Muscle of arm (tissue), 12 donors: Measurements from ENCODE around the gene PTPN1. TPM values are rescaled to one million over a fixed set of nuclear protein-coding genes. Genes with fewer than 3 reads are reported as not detected.
A peak's percentile ranks its signal among the peaks of the same experiment; 100 is the strongest.
"Not testable (repeated sequence)": the region's sequence is repeated elsewhere in the genome, so short reads cannot be mapped to it uniquely, and the experiment has no call there.

Experiments used
- DNase-seq: peaks from one replicate; pipeline ENCODE4 v3.0.0-alpha.2; 2013
- polyA plus RNA-seq, 12 donors: library from polyadenylated mRNA; unstranded; fragments of 120-200 nt; gene quantifications; one replicate each; pipeline ENCODE4 v1.2.1, GENCODE V29; 2013; ENCODE audit not compliant: insufficient read length in 12 of 12

The PTPN1 gene
- polyA plus RNA-seq, 12 donors, result 16.9 to 22.1 (median 18.5) TPM; not detected in 1

DNA sequence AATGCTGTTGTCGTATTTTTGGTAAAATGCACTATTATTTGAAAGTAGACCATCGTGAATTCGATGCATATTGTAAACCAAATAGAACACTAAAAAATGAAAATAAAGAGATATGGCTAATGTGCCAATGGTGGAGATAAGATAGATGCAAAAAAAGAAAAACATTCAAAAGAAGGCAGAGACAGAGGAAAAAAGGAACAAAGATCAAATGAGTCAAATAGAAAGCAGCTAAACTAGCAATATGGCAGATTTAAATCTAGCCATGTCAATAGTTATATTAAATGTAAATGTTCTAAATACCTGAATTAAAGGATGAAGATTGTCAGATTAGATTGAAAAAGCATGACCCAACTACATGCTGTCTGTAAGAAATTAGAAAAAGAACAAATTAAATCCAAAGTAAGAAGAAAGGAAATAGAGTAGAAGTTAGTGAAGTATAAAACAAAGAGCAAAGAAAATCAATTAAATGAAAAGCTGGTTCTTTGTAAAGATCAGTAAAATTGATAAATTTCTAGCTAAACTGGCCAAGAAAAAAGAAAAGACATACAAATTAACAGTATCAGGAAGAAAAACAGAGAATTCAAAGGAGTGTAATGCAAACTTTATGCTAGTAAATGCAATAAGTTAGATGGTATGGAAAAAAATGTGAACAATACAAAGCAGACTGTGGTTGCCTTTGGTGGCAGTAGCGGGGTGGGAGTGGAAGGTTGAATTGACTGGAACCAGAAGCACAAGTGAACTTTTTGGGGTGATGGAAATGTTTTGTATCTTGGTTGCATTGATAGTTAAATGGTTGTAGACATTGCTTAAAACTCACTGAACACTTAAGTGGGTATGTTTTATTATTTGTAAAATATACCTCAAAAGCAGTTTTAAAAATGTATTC lies 44.8 kb downstream of the PTPN1 start:
- DNase-seq, result no peak

DNA sequence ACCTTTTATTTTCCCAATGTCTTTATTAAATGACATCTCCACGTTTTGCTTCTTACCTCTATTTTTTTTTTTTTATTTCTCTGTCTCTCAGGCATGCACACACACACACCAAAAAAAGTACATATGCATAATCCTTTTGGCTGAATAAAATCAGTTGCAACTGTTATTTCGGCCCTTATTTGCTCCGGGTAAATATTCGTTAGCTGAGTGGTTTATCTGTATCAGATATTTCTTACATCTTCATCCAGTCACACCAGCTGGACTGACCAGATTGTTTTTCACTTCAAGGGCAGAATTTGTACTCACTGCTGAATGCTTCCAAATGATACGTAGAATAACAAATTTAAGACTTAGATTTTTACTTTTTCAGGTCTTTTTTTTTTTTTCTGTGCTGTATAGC lies 45.5 kb downstream of the PTPN1 start:
- no peak for DNase-seq

DNA sequence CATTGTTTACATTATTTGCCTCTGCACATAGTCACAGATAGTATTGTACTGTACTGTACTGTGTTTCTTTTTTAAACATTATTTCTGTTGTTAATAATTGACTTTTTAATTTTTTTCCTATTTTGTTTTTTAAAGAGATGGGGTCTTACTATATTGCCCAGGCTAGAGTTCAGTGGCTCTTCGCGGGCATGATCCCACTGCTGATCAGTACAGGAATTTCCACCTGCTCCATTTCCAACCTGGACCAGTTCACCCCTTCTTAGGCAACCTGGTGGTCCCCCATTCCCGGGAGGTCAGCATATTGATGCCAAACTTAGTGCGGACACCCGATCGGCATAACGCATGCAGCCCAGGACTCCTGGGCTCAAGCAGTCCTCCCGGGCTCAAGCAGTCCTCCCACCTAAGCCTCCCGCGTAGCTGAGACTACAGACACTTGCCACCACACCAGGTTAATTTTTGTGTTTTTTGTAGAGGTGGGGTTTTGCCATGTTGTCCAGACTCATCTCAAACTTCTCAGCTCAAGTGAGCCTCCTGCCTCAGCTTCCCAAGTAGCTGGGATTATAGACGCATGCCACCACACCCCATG lies 47.5 kb downstream of the PTPN1 start:
- DNase-seq, result no peak

DNA sequence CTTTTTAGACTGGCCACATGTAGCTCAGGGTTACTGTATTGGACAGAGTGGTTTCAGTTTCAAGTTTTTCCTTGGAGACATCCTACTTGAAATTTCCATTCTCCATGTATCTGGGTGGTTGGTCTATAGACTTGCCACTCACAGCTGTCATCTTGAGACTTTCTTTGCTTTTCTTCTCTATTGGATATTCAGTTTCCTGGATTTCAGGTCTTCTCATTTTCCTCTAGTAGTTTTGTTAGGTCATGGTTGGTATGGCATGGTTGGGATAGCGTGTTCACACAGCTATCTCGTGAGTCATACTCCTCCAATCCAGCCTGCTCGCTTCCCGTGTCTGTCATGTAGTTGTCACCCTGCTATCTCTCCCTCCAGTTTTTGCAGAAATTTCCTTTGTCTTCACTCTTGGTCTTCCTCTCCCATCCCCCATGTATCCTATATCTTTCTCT lies 48.3 kb downstream of the PTPN1 start:
- no peak for DNase-seq

DNA sequence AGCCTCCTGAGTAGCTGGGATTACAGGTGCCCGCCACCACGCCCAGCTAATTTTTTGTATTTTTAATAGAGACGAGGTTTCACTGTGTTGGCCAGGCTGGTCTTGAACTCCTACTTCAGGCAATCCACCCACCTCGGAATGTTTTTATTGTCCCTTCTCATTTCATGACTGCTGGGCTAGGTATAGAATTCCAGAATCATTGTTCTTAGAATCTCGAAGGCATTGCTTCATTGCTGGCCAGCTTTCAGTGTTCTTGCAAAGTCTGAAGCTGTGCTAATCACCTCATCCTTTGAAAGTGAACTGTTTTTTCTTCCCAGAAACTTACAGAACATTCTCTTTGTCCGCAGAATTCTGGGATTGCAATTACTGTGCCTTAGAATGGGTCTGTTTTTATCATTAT lies 49.0 kb downstream of the PTPN1 start:
- DNase-seq, result no peak

DNA sequence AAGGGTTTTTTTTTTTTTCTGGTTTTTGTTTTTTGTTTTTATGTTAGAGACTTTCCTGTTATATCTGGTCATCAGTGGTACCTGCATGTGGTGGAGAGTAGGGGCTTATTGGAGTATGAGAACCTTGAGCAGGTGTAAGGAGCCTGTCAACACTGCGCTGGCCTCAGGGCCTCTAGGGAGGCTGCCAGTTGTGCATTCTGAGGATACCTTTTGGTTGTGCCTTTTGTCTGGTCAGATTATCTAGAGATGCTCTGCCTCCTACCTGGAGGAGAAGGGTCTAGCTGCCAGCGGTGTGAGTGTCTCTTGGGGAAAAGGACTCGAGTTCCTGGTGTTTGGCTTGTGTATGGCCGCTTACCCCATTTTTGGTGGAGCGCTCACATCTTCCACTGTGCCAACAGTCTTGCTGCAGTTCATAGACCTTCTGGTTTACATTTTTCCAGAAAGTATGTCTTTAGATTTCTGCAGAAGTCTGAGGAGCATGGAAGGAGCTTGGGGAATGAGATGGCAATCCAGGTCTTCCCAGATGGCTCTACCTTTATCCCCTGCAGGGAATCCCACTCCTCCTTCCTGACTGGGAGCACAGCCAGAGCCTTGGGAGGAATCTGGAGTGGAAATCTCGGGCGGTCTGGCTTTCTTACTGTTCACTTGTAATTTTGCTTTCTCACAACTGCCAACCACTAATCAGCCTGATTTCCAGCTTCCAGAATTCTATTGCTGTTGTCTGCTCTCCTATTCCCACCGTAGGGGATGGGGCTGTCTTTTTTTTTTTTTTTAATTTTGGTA lies 49.9 kb downstream of the PTPN1 start:
- DNase-seq, result no peak

DNA sequence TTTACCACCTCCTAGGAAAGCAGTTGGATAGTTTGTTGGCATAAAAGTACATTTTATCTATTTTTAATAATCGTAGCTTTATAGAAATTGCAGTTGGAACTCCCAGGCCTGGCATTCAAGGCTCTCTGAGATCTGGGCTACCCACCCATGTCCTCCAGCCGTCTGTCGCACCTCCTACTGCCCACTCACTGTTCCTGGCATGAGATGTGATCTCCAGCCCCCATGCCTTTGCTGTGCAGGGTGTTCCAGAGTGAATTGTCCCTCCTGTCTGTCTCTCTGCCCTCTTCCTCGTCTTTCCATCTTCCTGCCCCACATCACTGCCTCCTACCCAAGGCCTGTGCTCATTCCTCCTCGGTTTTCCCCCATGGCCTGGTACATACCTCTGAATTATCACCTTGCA lies 50.7 kb downstream of the PTPN1 start:
- DNase-seq, result no peak

DNA sequence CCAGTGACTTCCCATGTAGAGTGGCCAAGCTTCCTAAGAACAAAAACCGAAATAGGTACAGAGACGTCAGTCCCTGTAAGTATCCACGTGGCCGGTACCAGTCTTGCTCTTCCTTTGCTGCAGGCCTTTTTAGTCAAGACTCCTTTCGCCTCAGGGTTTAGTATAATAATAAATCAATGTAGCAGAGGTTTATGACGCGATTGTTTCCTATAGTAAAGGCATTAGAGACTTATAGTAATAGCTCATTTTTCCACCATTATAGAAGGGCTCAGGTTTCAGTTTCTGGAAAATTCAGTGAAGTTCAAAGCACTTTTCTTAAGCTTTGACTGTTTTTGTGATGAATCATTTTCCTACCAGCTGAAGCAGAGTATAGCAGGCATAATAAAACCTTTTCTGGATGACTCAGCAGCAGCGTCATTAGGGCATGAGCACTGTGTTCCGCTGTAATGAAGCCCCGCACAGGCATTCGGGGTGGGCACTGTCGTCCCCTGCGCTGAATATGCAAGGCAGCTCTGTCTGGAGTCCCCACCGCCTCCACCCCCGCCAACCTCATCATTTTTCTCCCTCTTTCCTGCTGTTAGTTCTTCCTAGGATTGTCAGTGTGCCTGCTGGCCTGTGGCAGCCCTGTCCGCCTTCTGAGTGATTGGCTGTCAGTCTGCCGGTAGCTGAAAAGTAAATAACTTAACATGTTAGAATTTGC lies 51.3 kb downstream of the PTPN1 start:
- DNase-seq, result peak; percentile 54

DNA sequence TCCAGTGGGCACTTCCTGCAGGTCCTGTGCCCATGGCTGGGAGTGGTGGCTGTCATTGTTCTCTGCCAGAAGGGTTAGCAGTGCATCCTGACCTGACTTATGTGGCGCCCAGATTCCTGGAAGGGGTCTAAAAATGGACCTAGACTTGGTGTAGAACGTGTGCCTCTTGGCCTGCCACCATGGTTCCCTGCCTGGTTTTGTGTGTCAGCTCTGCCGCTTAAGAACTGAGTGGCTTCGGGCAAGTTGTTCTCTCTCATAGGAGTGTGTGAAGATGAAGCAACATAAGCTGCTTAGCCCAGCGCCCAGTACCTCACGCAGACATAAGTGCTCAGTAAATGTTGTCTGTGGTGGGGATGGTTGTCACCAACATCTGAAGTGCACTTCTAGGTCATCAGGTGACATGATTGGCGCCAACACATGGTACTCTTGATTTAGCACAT lies 52.1 kb downstream of the PTPN1 start:
- DNase-seq, result no peak

DNA sequence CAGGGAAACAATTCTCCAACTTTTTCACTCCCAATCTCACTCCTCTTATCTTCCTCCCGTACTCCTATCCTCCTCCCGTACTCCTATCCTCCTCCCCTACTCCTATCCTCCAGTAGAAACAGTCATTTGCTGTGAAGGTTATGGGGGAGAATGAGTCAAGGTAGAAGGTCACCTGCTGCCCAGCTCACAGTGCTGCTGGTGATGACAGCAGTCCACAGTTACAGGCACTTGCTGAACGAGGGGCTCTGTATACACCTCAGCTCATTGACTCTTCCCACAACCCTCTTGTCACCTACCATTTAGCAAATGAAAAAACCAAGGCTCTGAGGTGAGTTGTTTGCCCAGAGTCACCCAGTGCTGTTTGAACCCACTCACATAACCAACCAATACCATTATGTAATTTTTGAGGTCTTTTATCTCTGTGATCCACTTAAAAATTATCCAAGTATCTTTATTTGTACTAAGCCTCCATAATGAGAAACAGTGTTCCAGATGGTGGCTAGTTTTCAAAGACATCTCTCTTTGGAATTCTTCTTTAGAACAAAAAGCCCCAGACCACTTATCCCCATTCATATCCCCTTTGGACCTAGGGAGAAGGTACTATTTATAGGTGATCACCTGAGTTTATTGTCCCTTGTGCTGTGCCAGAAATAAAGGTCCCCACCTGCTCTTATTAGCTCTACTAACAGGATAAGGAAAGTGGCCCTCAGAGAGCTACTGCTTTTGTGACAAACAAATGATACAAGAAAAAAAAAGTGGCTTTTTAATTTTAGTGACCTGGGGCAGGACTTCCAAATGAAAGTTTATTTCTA lies 53.2 kb downstream of the PTPN1 start:
- no peak for DNase-seq

DNA sequence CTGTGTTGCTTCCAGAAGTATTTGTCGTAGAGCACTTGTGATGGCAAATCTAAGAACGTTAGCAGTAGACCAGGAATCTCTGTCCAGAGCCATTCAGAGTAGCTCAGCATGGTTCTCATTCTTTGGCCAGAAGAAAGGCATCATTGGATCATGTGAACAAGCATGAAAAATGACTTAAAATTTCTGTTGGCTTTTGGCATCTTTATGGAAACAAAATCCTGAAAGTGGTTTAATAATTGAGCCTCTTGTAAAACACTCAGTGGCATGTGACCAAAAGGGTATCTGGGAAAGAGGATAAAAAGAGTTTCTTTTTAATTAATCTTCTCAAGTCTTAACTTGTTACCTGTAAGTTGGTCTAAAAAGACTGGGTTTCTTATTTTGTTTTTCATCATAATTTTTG lies 55.2 kb downstream of the PTPN1 start:
- DNase-seq, result no peak

DNA sequence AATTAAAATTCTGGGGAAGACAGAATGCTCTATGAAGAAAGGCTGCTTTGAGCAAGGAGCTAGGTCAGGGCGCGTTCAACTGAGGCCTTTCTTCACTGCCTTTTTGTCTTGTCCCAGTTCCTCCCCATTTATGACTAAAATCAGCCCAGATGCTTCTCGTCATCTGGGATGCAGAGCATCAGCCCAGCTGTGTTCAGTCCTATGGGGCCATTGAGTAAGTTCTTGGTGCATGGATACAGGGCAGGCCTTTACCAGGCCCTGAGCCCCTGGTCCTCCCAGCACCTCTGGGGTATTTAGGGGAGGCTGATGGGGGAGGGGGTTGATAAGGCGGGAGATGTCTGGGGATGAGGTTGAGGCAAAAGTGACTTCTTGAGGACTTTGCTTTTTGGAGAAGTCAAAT lies 55.7 kb downstream of the PTPN1 start:
- no peak for DNase-seq

DNA sequence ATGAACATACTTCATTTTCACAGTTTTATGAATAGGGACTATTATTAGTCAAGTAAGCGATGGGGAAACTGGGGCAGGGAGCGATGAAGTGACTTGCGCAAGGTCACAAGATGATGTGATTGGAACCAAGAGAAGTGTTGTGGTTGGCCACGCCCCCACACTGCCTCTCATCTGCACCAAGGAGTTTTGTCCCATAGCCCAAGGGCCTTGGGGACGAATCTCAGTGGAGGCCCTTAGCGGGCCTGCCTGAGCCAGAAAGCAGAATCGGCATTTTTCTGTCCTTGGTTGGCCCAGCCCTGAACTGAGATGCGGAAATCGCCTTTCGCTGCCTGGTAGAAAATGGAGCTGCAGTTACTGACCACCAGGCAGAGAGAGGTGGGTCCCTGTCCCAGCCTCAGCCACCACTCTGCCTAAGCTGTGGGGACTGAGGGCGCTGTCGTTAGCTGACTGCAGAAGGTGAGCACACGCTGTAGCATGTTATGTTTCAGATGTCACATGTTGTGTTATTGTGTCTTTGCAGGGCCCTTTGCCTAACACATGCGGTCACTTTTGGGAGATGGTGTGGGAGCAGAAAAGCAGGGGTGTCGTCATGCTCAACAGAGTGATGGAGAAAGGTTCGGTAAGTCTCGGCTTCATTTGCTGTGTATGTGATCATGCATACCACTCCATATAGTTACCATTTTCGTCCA lies 57.8 kb downstream of the PTPN1 start:
- no peak for DNase-seq

DNA sequence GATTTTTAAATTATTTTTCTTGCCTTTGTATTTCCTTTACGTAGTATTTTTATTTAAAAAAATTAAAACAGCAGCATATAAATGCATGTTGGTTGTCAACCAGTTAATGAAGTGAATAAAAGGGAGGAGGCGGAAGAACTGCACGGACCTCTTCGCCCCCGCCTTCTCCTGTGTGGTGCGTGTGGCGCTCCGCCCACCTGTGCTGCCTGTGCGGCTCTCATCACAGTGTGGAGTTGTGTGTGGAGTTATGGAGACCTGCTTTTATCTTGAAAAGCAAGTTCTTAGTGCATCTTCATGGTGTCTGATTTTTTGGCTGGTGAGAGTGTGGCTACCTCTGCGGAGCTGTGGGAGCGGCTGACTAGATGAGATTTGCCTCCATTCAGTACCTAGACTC lies 58.4 kb downstream of the PTPN1 start:
- DNase-seq, result no peak

DNA sequence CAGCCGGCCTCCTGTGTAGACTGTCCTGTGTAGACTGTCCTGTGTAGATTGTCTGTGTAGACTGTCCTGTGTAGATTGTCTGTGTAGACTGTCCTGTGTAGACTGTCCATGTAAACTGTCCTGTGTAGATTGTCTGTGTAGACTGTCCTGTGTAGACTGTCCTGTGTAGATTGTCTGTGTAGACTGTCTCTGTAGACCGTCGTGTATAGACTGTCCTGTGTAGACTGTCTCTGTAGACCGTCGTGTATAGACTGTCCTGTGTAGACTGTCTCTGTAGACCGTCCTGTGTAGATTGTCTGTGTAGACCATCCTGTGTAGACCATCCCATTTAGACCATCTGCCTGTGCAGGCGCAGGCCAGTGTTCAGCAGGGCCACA lies 59.3 kb downstream of the PTPN1 start:
- DNase-seq, result not testable (repeated sequence)

DNA sequence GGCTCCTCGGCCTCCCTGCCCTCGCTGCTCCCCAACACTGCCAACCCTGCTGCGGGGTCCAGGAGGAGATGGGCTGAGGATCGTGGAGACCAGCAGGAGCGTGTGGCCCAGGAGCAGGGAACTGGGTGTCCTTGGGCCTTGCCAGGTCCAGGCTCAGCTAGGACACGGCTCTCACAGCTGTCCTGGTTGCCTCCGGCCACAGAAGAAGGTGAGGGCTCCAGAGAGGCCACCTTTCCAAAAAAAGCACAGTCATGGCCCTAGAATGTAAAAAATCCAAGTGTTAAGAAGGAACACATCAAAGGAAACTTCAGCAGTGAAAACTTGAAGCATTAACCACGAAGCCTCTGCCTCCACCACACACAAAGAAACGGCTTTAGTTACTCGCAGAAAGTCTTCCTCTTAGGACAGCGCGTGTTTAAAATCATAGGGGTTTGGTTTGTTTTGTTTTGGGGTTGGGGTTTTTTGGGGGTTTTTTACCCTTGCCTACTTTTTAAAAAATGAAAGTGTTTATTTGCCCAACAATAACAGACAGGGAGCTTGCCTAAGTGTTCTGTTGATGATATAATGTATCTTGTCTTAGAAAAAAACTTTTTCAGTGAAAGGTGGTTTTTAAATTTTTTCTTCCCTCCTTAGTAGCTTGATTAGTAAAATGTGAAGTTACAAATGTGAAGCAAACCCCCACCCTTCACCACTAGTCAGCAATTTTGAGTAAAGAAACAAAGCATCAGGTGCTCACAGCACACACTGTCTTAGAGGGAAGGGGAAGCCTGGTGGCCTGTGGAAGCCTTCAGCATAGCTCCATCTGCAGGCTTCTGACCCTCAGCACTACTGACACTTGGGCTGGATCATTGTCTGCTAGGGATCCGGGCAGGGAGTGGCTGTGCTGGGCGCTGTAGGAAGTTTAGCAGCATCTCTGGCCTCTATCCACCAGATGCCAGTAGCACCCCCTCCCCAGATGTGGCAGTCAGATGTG lies 60.0 kb downstream of the PTPN1 start:
- DNase-seq, result no peak

DNA sequence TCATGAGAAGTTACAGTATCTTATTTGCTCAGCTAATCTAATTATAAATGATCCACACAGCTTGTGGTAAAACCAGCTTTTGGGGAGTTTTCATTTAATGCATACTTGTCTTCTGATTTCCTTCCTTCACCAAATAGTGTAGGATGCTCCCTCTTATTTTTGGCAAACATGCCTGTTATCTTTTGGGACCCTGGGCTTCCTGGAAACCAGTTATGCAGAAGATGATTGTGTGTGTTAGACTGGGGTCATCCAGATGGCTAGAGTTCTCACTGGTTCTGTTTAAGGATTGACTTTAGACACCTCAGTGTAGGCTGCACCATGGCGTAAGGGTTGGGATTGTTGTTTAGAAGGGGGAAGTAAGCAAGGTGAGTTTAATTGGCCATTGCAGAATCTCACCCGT lies 61.3 kb downstream of the PTPN1 start:
- no peak for DNase-seq

DNA sequence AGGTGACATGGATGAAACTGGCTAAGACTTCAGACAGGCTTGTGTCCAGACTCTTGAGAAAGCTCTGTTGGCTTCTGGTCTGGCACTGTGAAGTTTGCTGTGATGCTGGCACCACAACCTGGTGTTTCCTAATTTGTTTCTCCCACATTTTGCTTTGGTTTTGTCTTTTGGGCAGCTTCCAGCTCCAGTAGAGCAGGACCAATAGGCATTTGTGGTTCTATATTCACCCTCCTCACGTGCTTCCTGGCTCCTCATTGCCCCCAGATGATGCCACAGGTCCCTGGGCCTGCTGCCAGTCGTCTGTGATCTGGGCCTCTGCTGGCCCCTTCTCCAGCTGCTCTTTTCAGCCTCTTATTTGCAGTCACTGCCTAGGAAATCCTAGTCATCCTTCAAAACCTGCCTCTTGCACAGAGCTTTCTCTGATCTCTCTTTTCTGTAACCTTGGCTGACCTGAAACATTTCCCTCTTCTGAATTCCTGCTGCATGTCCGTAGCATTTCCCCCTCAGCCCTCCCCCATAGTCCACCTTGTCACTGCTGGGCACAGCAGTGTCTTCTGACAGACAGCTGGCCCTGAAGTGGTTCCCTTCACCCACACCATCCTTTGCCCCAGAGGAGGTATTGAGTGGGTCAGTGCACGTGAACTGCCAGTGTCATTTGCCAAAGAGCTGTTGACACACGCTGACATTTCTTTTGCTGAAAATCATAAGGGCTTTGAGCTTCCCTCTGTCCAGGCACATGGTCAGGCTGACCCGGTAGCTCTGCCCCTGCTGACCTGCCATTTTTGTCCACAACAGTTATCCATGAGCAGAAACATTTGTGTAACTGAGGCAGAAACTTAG lies 63.0 kb downstream of the PTPN1 start:
- no peak for DNase-seq
